22Rv1 (cell line): ENCODE data around the gene ORMDL3.
"Not testable (repeated sequence)": the region's sequence is repeated elsewhere in the genome, so short reads cannot be mapped to it uniquely, and the experiment has no call there.

Experiments used
- H3K27ac ChIP-seq: fragments of 450-650 bp; 2 replicates; pipeline ENCODE4 v1.5.1; 2017
- CTCF ChIP-seq: fragments of 450-650 bp; IDR thresholded peaks from 2 replicates; pipeline ENCODE4 v1.5.1; 2017; ENCODE audit warnings: mild to moderate bottlenecking
- ZFX ChIP-seq: fragments of 450-650 bp; IDR thresholded peaks from 2 replicates; pipeline ENCODE4 v1.6.1; 2017; ENCODE audit warnings: antibody characterized with exemption, borderline replicate concordance

The ORMDL3 gene

GRCh38 chr17:39954876-39955275 is 27.5 kb upstream of the ORMDL3 start:
- TF ChIP-seq ZFX: no peak
- no peak for TF ChIP-seq CTCF
- H3K27ac ChIP-seq: no peak overlapping the region

GRCh38 chr17:39953471-39953888 is 26.1 kb upstream of the ORMDL3 start:
- peak overlapping the region; percentile 62 for H3K27ac ChIP-seq
- TF ChIP-seq CTCF (no peak), ZFX (no peak)

GRCh38 chr17:39952680-39953470 is 25.5 kb upstream of the ORMDL3 start:
- TF ChIP-seq ZFX: no peak
- TF ChIP-seq CTCF: no peak
- peak overlapping the region; percentile 62 for H3K27ac ChIP-seq

GRCh38 chr17:39951924-39952679 is 24.7 kb upstream of the ORMDL3 start:
- no peak overlapping the region for H3K27ac ChIP-seq
- TF ChIP-seq CTCF (no peak), ZFX (no peak)

GRCh38 chr17:39950871-39951348 is 23.5 kb upstream of the ORMDL3 start:
- no peak overlapping the region for H3K27ac ChIP-seq
- TF ChIP-seq CTCF (no peak), ZFX (no peak)

- TF ChIP-seq CTCF (no peak), ZFX (no peak)
- no peak overlapping the region for H3K27ac ChIP-seq
Observed at GRCh38 chr17:39949028-39949427, 21.6 kb upstream of the ORMDL3 start.

GRCh38 chr17:39948489-39948828 is 21.1 kb upstream of the ORMDL3 start:
- not testable (repeated sequence) for H3K27ac ChIP-seq
